HCT116 (cell line): ENCODE results near the gene SAC3D1. TPM values are rescaled to one million over a fixed set of nuclear protein-coding genes. Genes with fewer than 3 reads are reported as not detected.

Experiments
- ATAC-seq: fragments of 200-7000 bp; cut with Tn5 transposase; 2 replicates; pipeline ENCODE4 v1.9.1; 2020; ENCODE audit warnings: mild to moderate bottlenecking, moderate library complexity
- BruUV-seq: library from RNA; stranded (reverse); fragments of 400-500 nt; replicated peaks from 2 replicates; lab custom pipeline; 2021; lab: Mats Ljungman, UMichigan
- CTCF ChIA-PET: fragments of 300-600 bp; sonication (Branson Sonifier 250); formaldehyde crosslinking; loops from one replicate; lab custom pipeline; 2021; ENCODE audit warnings: antibody characterized with exemption; lab: Charles Lee
- POLR2A ChIA-PET: fragments of 300-600, 350-600 bp; sonication (Branson Sonifier 250); formaldehyde crosslinking; loops from one replicate; lab custom pipeline; 2021; ENCODE audit warnings: antibody characterized with exemption; lab: Charles Lee
- RAD21 ChIA-PET, 2 experiments: fragments of 300-600 bp; sonication (Branson Sonifier 250); formaldehyde crosslinking; loops; one replicate each; lab custom pipeline; 2023; ENCODE audit warnings: low total read pairs in 2 of 2; ENCODE audit not compliant: uncharacterized antibody in 2 of 2, unreplicated experiment in 2 of 2, low non-redundant PET in 1 of 2; lab: Charles Lee
- DNase-seq: peaks from one replicate; pipeline ENCODE4 v3.0.0-alpha.2; 2010; ENCODE audit warnings: low read depth, low spot score
- H2AFZ ChIP-seq: fragments of 200-600 bp; shearing (Covaris generic), sonication (generic); 2 replicates; pipeline ENCODE4 v1.6.1; 2017; ENCODE audit warnings: low read depth, mixed run types, mixed read lengths, antibody characterized with exemption, low read length; ENCODE audit not compliant: poor library complexity, severe bottlenecking
- H3K27ac ChIP-seq: 2 replicates; pipeline ENCODE4 v1.5.1; 2012; ENCODE audit warnings: low read depth, low read length
- H3K27me3 ChIP-seq: fragments of 200-600 bp; sonication (generic); 2 replicates; pipeline ENCODE4 v1.6.1; 2016; ENCODE audit warnings: mixed run types, low read length, mixed read lengths; ENCODE audit not compliant: insufficient read depth
- H3K36me3 ChIP-seq, 2 experiments: fragments of 200-500 bp in 1 of 2; fragments of 200-600 bp in 1 of 2; sonication (Bioruptor generic) in 1 of 2; sonication (generic) in 1 of 2; 2 replicates each; pipeline versions ENCODE4 v1.5.1 to v1.6.1; 2014 to 2016; ENCODE audit warnings: low read length in 2 of 2, inconsistent platforms in 1 of 2, mixed read lengths in 1 of 2, mixed run types in 1 of 2; ENCODE audit not compliant: insufficient read depth in 2 of 2, control insufficient read depth in 1 of 2
- H3K4me1 ChIP-seq, 2 experiments: fragments of 200-600 bp in 1 of 2; sonication (generic) in 1 of 2; 2 replicates each; pipeline versions ENCODE4 v1.5.1 to v1.6.1; 2012 to 2017; ENCODE audit warnings: low read length in 2 of 2, inconsistent platforms in 1 of 2, mild to moderate bottlenecking in 1 of 2, mixed read lengths in 1 of 2, mixed run types in 1 of 2, moderate library complexity in 1 of 2; ENCODE audit not compliant: insufficient read depth in 2 of 2, control insufficient read depth in 1 of 2
- H3K4me2 ChIP-seq: fragments of 200-600 bp; sonication (generic); 2 replicates; pipeline ENCODE4 v1.6.1; 2017; ENCODE audit warnings: mixed run types, low read length, mixed read lengths
- H3K4me3 ChIP-seq, 2 experiments: fragments of 200-600 bp in 1 of 2; sonication (generic) in 1 of 2; replicated peaks in 1 of 2; 2 replicates each; pipeline ENCODE4 v1.5.1; 2011 to 2016; ENCODE audit warnings: low read length in 2 of 2, control low read depth in 1 of 2, low read depth in 1 of 2, mild to moderate bottlenecking in 1 of 2, mixed read lengths in 1 of 2, mixed run types in 1 of 2
- H3K79me2 ChIP-seq: fragments of 200-600 bp; sonication (generic); 2 replicates; pipeline ENCODE4 v1.6.1; 2017; ENCODE audit warnings: mild to moderate bottlenecking, mixed run types, low read length, moderate library complexity, mixed read lengths; ENCODE audit not compliant: insufficient read depth
- H3K9ac ChIP-seq: fragments of 200-600 bp; sonication (generic); 2 replicates; pipeline ENCODE4 v1.6.1; 2016; ENCODE audit warnings: low read length, mixed read lengths
- H3K9me2 ChIP-seq: fragments of 200-600 bp; sonication (generic), shearing (Covaris generic); 2 replicates; pipeline ENCODE4 v1.6.1; 2017; ENCODE audit warnings: mixed run types, mild to moderate bottlenecking, moderate library complexity; ENCODE audit not compliant: insufficient read depth
- H3K9me3 ChIP-seq, 2 experiments: fragments of 200-500 bp in 1 of 2; fragments of 200-600 bp in 1 of 2; sonication (Bioruptor generic) in 1 of 2; sonication (generic) in 1 of 2; 2 replicates each; pipeline ENCODE4 v1.6.1; 2014 to 2017; ENCODE audit warnings: low read length in 2 of 2, mixed read lengths in 2 of 2, inconsistent platforms in 1 of 2, low read depth in 1 of 2, mild to moderate bottlenecking in 1 of 2, mixed run types in 1 of 2, moderate library complexity in 1 of 2; ENCODE audit not compliant: control insufficient read depth in 1 of 2, insufficient read depth in 1 of 2
- H4K20me1 ChIP-seq: fragments of 200-600 bp; sonication (generic), shearing (Covaris generic); 2 replicates; pipeline ENCODE4 v1.6.1; 2017; ENCODE audit warnings: mixed run types, mild to moderate bottlenecking, moderate library complexity; ENCODE audit not compliant: insufficient read depth
- ATF3 ChIP-seq: IDR thresholded peaks from 2 replicates; pipeline ENCODE4 v1.6.1; 2012
- CBX3 ChIP-seq: IDR thresholded peaks from 2 replicates; pipeline ENCODE4 v1.6.1; 2012; ENCODE audit warnings: low read depth
- CEBPB ChIP-seq: IDR thresholded peaks from 2 replicates; pipeline ENCODE4 v1.6.1; 2012; ENCODE audit warnings: low read depth
- EGR1 ChIP-seq: IDR thresholded peaks from 2 replicates; pipeline ENCODE4 v1.6.1; 2012; ENCODE audit warnings: low read depth
- ELF1 ChIP-seq: IDR thresholded peaks from 2 replicates; pipeline ENCODE4 v1.6.1; 2012; ENCODE audit warnings: low read depth, borderline replicate concordance
- EZH2 ChIP-seq: fragments of 200-600 bp; sonication (generic); IDR thresholded peaks from 2 replicates; pipeline ENCODE4 v1.6.1; 2017; ENCODE audit warnings: antibody characterized with exemption, mixed run types
- EZH2phosphoT487 ChIP-seq: fragments of 200-600 bp; IDR thresholded peaks from 2 replicates; pipeline ENCODE4 v1.6.1; 2018; ENCODE audit warnings: antibody characterized with exemption, borderline replicate concordance
- FOSL1 ChIP-seq: IDR thresholded peaks from 2 replicates; pipeline ENCODE4 v1.6.1; 2012; ENCODE audit warnings: low read depth
- JUND ChIP-seq: IDR thresholded peaks from 2 replicates; pipeline ENCODE4 v1.6.1; 2012
- MAX ChIP-seq: IDR thresholded peaks from 2 replicates; pipeline ENCODE4 v1.6.1; 2012
- POLR2A ChIP-seq: IDR thresholded peaks from 2 replicates; pipeline ENCODE4 v1.7.0; 2011; ENCODE audit warnings: borderline replicate concordance; ENCODE audit not compliant: insufficient read depth, insufficient read length; ENCODE audit errors: extremely low read depth
- POLR2AphosphoS5 ChIP-seq: IDR thresholded peaks from 2 replicates; pipeline ENCODE4 v1.6.1; 2011; ENCODE audit warnings: mild to moderate bottlenecking, low read depth, low read length, moderate library complexity
- SP1 ChIP-seq: IDR thresholded peaks from 2 replicates; pipeline ENCODE4 v1.6.1; 2012; ENCODE audit warnings: low read depth
- SRF ChIP-seq: IDR thresholded peaks from 2 replicates; pipeline ENCODE4 v1.6.1; 2012; ENCODE audit warnings: low read depth
- ZBTB33 ChIP-seq: IDR thresholded peaks from 2 replicates; pipeline ENCODE4 v1.6.1; 2011; ENCODE audit warnings: mild to moderate bottlenecking, low read length, moderate library complexity; ENCODE audit not compliant: insufficient replicate concordance; ENCODE audit errors: extremely low read depth
- ZFX ChIP-seq: fragments of 450-650 bp; IDR thresholded peaks from 2 replicates; pipeline ENCODE4 v1.6.1; 2017
- ZNF274 ChIP-seq: fragments of 200-500 bp; sonication (Bioruptor generic); IDR thresholded peaks from 2 replicates; pipeline ENCODE4 v1.6.1; 2014; ENCODE audit warnings: mild to moderate bottlenecking, low read depth, low read length, inconsistent platforms
- intact Hi-C: fragments of 100-400 bp; cut with micrococcal nuclease; formaldehyde crosslinking; loops from 2 replicates; pipeline ENCODE4 v1.10.0; 2022
- total RNA-seq: library from RNA; stranded (reverse); gene quantifications from one replicate; pipeline ENCODE4 v1.2.1, GENCODE V29; 2021; ENCODE audit not compliant: unreplicated experiment

Gene SAC3D1
- total RNA-seq, 1 experiment from 2014 or later, result 36.9 TPM

GRCh38 chr11:64998690-64999431, 42.1 kb upstream of the SAC3D1 start:
- POLR2A ChIA-PET, result interaction anchor here (1.0 kb wide), 1 partner anchor 15 kb away, joined by 3 read pairs; the partner anchor contains the start of gene ARL2

More at GRCh38 chr11:64998690-64999431, 42.1 kb upstream of the SAC3D1 start:
- ATAC-seq (no peak), DNase-seq (no peak)
- Histone ChIP-seq H3K27ac (no peak overlapping the region), H3K27me3 (no peaks in the 10 kb centered on the region), H2AFZ (peak overlapping the region; percentile 65), H3K4me2 (peak overlapping the region; percentile 39), H3K9me2 (no peaks in the 10 kb centered on the region), H3K9ac (no peak overlapping the region), H3K79me2 (no peaks in the 10 kb centered on the region), H3K4me1 (peaks cover 13 to 40% of the 10 kb centered on the region in 2 experiments; a peak in 3 of 4 replicates), H3K9me3 (no peaks in the 10 kb centered on the region), H3K36me3 (no peaks in the 10 kb centered on the region), H4K20me1 (no peaks in the 10 kb centered on the region), H3K4me3 (no peak overlapping the region)
- no TSS peak for BruUV-seq
- intact Hi-C loops, result loop anchor here (5.0 kb wide), 1 partner anchor 152 kb away; no protein-coding TSS in a partner anchor
- TF ChIP-seq ELF1, result no peak
- no peak for TF ChIP-seq EZH2
- no peak for TF ChIP-seq POLR2A
- TF ChIP-seq FOSL1, result no peak
- no peak for TF ChIP-seq ZBTB33
- TF ChIP-seq EGR1, result no peak
- TF ChIP-seq SP1, result no peak
- no peak for TF ChIP-seq ZFX
- TF ChIP-seq CEBPB, result no peak
- TF ChIP-seq SRF, result no peak
- TF ChIP-seq POLR2AphosphoS5, result no peak
- TF ChIP-seq JUND, result no peak
- TF ChIP-seq EZH2phosphoT487, result no peak
- no peak for TF ChIP-seq CBX3
- no peak for TF ChIP-seq ZNF274
- no peak for TF ChIP-seq MAX
- no peak for TF ChIP-seq ATF3
- ChIA-PET CTCF (interaction anchor here (1.3 to 3.8 kb wide), 3 partner anchors 15 to 155 kb away, joined by 3 to 21 read pairs (median 5); partner anchors contain the start of genes ARL2 and CDC42BPG), RAD21 (no interaction called here)
